ENCODE measurements around the gene CACNA1B.

Gene CACNA1B

DNA sequence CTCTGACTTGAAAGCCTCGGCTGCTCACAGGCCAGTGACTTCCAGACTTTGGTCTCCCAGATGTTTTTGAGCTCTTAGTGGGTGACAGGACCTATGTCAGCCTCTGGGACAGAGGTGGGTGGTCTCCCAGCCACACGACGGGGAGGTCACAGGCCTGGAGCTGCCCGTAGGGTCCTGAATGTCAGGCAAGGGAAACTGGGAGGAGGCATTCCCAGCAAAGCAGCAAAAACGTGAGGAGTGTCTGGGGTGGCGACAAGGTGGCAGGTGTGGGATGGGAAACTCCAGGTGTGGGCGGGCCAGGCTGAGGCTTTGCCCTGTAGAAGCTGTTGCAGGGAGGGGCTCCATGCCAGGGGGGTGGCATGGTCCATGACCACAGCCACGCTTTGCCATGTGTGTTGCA lies 110.5 kb downstream of the CACNA1B start:
- no peak for DNase-seq (ENCODE audit: insufficient read length, low spot score)
- no peak for TF ChIP-seq POLR2AphosphoS5 (IDR thresholded peaks at IDR 0.05; ENCODE audit: low read depth, low read length)
- no peak for TF ChIP-seq SPI1 (IDR thresholded peaks at IDR 0.05; ENCODE audit: low read depth, low read length)
- no peak for TF ChIP-seq PAX5 (IDR thresholded peaks at IDR 0.05; ENCODE audit: insufficient read depth, low read length, severe bottlenecking)
- no peak for TF ChIP-seq POU2F2 (IDR thresholded peaks at IDR 0.05; ENCODE audit: low read depth, low read length)
- no peak for TF ChIP-seq POLR2A (IDR thresholded peaks at IDR 0.05; ENCODE audit: low read depth, low read length)
- no peak for TF ChIP-seq TAF1 (IDR thresholded peaks at IDR 0.05; ENCODE audit: low read depth, low read length)
- no peak for FAIRE-seq

DNA sequence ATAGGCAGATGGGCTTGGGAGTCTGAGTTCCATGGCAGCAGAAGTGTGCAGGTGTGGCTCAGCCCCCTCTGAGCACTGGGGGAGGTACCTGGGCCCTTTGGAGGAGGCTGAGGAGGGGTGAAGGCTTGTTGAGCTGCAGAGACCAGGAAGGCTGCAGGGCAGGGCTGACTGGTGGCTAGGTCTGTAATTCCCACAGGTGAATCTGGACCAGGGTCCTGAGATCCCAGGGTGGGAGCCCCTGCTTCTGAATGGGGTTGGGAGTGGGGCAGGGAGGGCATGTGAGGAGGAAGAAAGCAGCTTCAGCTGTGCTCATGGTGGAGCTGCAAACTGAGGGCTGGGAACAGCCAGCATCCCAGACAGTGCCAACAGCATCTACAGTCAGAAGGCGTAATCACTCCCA lies 111.1 kb downstream of the CACNA1B start:
- FAIRE-seq: no peak
- no peak for DNase-seq (ENCODE audit: insufficient read length, low spot score)
- TF ChIP-seq POLR2AphosphoS5 (IDR thresholded peaks at IDR 0.05; ENCODE audit: low read depth, low read length) (no peak), SPI1 (IDR thresholded peaks at IDR 0.05; ENCODE audit: low read depth, low read length) (no peak), POU2F2 (IDR thresholded peaks at IDR 0.05; ENCODE audit: low read depth, low read length) (no peak), PAX5 (IDR thresholded peaks at IDR 0.05; ENCODE audit: insufficient read depth, low read length, severe bottlenecking) (no peak), POLR2A (IDR thresholded peaks at IDR 0.05; ENCODE audit: low read depth, low read length) (no peak), TAF1 (IDR thresholded peaks at IDR 0.05; ENCODE audit: low read depth, low read length) (no peak)

DNA sequence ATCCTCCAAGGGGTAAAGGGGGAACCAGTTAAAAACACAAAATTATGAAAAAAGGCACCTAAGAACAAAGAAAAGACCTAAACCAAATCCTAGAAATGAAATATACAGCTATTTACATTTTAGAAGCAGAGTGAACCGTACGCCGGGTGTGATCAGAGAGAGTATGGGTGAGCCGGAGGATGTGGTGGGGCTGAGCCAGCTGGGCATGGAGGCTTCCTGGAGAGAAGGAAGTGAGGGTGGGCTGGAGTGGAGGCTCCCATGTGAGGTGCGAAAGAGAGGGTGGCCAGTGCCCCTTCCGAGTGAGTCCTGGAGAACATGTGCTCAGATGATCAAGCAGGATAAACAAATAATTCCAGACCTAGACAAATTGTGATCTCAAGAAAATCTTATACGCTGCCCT lies 111.6 kb downstream of the CACNA1B start:
- TF ChIP-seq POU2F2 (IDR thresholded peaks at IDR 0.05; ENCODE audit: low read depth, low read length) (no peak), POLR2A (IDR thresholded peaks at IDR 0.05; ENCODE audit: low read depth, low read length) (no peak), TAF1 (IDR thresholded peaks at IDR 0.05; ENCODE audit: low read depth, low read length) (no peak), SPI1 (IDR thresholded peaks at IDR 0.05; ENCODE audit: low read depth, low read length) (no peak), POLR2AphosphoS5 (IDR thresholded peaks at IDR 0.05; ENCODE audit: low read depth, low read length) (no peak), PAX5 (IDR thresholded peaks at IDR 0.05; ENCODE audit: insufficient read depth, low read length, severe bottlenecking) (no peak)
- DNase-seq (ENCODE audit: insufficient read length, low spot score) (no peak), FAIRE-seq (no peak)

DNA sequence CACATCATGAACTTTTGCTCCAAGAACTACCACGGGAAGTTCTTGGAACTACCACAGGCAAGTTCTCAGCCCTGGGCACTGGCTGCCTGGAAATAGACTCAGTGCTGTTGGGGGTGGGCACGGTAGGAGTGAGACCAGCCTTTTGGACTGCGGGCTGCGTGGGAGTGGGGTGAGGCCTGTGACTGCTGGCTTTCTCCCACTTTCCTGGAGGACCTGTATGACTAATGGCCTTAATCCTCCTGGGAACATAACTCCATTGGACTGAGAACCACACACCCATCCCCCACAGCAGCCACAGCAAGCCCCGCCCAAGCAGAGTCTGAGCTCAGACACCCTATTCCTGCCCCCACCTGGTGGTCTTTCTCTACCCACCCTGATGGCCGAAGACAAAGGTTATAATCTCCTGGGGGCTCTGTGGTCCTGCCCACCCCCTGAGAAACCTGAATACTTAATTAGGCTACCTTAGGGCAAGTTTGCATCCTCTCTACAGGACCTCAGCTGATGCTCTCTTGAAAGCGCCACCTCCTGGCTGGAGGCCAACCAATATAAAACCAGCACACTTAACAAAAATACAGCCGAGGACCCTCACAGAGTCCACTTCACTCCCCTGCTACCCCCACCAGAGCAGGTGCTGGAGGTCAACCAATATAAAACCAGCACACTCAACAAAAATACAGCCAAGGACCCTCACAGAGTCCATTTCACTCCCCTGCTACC lies 112.6 kb downstream of the CACNA1B start:
- TF ChIP-seq POLR2AphosphoS5 (IDR thresholded peaks at IDR 0.05; ENCODE audit: low read depth, low read length) (no peak), POU2F2 (IDR thresholded peaks at IDR 0.05; ENCODE audit: low read depth, low read length) (no peak), POLR2A (IDR thresholded peaks at IDR 0.05; ENCODE audit: low read depth, low read length) (no peak), SPI1 (IDR thresholded peaks at IDR 0.05; ENCODE audit: low read depth, low read length) (no peak), PAX5 (IDR thresholded peaks at IDR 0.05; ENCODE audit: insufficient read depth, low read length, severe bottlenecking) (no peak), TAF1 (IDR thresholded peaks at IDR 0.05; ENCODE audit: low read depth, low read length) (no peak)
- DNase-seq (ENCODE audit: insufficient read length, low spot score): no peak
- no peak for FAIRE-seq

DNA sequence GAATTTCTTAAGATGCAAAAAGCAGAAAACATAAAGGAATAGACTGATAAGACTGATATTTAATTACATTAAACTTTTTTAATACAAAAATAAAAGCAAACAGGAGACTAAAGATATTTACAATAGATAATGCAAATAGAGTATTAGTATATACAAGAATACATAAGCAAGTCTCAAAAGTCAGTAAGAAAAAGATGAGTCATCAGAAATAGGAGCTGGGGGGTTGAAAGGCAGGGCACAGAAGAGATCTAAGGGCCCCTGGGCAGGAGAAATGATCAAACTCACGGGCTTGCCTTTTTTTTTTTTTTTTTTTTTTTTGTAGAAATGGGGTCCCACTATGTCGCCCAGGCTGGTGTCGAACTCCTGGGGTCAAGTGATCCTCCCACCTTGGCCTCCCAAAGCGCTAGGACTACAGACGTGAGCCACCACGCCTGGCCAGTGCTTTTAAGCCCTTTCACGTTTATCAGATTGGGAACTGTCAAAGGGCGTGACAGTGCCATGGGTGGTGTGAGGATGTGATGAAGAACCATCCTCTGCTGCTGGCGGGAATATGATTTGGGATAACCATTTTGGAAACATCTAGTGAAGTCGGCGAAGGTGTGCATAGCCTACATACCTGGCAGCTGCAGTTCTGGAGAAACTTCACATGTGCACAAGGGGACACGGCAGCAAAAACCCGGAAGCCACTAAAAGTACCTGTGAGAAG lies 126.1 kb downstream of the CACNA1B start:
- TF ChIP-seq SPI1 (IDR thresholded peaks at IDR 0.05; ENCODE audit: low read depth, low read length): no peak
- no peak for TF ChIP-seq TAF1 (IDR thresholded peaks at IDR 0.05; ENCODE audit: low read depth, low read length)
- FAIRE-seq: no peak
- no peak for DNase-seq (ENCODE audit: insufficient read length, low spot score)

DNA sequence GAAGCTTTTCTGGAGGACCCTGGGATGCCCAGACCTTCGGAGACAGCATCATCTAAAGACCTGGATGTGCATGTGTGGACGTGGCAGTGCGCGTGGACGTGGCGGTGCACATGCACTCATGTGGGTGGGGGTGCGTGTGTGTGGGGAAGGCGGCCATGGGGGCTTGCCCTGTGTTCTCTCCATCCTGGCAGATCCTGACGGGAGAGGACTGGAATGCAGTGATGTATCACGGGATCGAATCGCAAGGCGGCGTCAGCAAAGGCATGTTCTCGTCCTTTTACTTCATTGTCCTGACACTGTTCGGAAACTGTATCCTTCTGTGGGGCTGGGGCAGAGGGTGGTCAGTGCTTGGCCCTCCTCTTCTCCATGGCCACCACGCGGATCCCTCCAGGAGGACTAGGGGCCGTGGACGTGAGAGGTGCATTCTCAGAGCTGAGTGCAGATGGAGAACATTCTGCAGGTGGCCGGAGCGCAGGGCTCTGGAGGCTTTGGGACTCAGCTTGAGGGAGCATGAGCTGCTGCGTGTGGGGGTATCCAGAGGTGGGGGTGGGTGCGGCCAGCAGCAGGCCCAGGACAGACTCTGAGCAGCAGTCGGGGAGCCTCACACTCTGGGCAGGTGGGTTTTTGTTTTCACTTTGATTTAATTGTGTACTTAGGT lies 129.1 kb downstream of the CACNA1B start:
- DNase-seq (ENCODE audit: insufficient read length, low spot score): no peak
- FAIRE-seq: no peak
- TF ChIP-seq SPI1 (IDR thresholded peaks at IDR 0.05; ENCODE audit: low read depth, low read length): no peak
- no peak for TF ChIP-seq PAX5 (IDR thresholded peaks at IDR 0.05; ENCODE audit: insufficient read depth, low read length, severe bottlenecking)
- no peak for TF ChIP-seq TAF1 (IDR thresholded peaks at IDR 0.05; ENCODE audit: low read depth, low read length)
- no peak for TF ChIP-seq POLR2AphosphoS5 (IDR thresholded peaks at IDR 0.05; ENCODE audit: low read depth, low read length)
- TF ChIP-seq POLR2A (IDR thresholded peaks at IDR 0.05; ENCODE audit: low read depth, low read length): no peak
- TF ChIP-seq POU2F2 (IDR thresholded peaks at IDR 0.05; ENCODE audit: low read depth, low read length): no peak

DNA sequence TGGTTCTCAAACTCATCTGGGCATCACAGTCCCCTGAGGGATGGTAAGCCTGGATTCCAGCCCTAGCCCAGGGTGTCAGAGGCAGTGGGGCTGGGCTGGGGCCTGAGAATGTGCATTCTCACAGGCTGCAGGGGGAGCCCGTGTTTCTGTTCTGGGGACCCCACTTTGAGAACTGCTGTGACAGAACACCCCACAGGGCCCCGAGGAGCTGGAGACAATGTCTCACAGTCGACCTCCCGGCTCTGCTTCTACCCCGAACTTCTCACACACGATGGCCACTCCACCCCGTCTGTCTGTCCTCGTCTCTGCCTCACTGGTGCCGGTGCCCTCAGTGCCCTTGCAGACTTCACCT lies 130.0 kb downstream of the CACNA1B start:
- FAIRE-seq (no peak), DNase-seq (ENCODE audit: insufficient read length, low spot score) (no peak)
- TF ChIP-seq POU2F2 (IDR thresholded peaks at IDR 0.05; ENCODE audit: low read depth, low read length): no peak

DNA sequence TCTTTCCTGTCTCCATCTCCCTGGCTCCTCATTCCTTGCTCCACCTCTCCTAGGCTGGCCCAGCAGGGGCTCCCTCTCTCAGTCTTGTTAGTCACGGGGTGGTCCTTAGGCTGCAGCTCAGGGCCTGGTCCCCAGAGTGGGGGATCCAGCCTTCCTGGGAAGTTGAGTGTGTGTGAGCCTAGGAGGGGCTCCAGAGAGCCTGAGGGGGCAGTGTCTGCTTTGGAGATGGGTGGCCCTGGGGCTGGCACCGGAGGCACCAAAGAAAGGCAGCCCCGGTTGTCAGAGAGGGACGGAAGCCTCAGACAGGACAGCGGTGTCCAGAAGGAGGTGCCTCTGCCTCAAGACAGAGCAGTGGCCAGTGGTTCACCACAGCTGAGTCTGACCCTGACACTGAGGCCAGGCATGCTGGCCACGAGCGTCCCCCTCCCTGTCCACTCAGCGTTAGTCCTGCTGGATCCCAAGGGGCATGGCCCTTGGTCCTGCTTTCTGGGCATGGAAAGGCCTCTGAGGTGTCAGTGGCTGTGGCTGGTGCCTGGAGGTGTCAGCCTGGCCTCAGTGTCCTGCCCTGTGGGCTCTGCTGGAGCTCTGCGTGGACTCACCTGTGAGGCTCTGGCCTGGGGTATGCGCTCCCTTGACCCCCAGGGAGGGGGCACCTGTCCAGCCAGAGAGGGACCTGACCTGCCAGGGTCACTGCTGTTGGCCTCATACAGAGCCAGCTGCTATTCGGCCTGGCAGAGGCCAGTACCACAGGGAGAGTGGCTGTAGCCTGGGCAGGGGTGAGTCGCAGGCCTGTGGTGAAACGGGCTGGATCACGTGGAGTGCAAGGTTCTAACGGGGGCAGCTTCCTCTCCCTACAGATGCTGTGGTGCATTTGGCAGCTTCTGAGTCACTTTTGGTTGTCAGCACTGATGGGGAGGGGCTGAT lies 130.6 kb downstream of the CACNA1B start:
- no peak for FAIRE-seq
- DNase-seq (ENCODE audit: insufficient read length, low spot score): no peak
- TF ChIP-seq POLR2AphosphoS5 (IDR thresholded peaks at IDR 0.05; ENCODE audit: low read depth, low read length) (no peak), SPI1 (IDR thresholded peaks at IDR 0.05; ENCODE audit: low read depth, low read length) (no peak), PAX5 (IDR thresholded peaks at IDR 0.05; ENCODE audit: insufficient read depth, low read length, severe bottlenecking) (no peak), POLR2A (IDR thresholded peaks at IDR 0.05; ENCODE audit: low read depth, low read length) (no peak), TAF1 (IDR thresholded peaks at IDR 0.05; ENCODE audit: low read depth, low read length) (no peak), POU2F2 (IDR thresholded peaks at IDR 0.05; ENCODE audit: low read depth, low read length) (no peak)

Measured in GM12891 (cell line).